GM04504 (cell line): ENCODE measurements around the gene DNAH1.

Experiments
- DNase-seq: peaks from one replicate; pipeline ENCODE4 v3.0.0-alpha.2; 2012; ENCODE audit warnings: low read depth

Gene DNAH1

GRCh38 chr3:52446631-52447511 is 130.8 kb downstream of the DNAH1 start:
- DNase-seq = peak; percentile 17

DNA sequence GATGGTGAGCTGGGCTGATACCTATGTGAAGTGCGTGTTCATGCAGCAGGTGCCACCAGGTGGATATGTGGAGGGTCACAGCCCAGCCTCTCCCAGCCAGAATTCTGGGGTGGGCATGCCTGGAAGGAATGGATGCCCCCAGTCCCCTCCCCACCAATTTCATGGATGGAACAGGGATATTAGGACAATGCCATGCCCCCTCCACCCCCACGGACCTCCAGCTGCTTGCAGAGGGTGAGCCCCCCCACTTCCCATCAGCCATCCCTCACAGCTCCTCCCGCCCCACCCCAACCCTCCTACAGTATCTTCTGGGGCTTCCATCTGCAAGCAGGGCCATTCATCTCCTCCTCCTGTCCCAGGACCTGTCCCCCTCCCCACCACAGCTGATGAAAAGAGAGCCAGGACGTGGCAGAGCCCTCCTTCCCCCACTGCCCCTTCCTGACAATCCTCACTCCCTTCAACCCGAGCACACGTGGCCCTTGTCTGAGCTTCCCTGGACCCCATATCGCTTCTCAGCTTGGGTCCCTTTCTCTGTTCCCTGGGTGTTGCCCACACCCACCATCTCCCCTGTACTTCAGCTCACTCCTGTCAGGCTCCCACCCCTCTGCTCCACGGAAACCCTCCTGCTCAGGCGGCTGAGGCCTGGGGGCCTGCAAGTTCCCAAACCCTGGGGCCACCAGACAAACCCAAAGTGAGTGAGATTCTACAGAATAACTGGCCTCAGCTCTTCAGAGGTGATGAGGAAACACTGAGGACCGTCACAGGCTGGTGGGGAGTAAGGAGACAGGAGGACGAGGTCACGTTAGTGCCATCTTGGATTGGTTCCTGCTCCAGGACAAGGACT is 131.6 kb downstream of the DNAH1 start:
- no peak for DNase-seq
